HG03342 (cell line): ENCODE results near the gene PDGFRB.
"Not testable (repeated sequence)": the region's sequence is repeated elsewhere in the genome, so short reads cannot be mapped to it uniquely, and the experiment has no call there.

Source experiments
- ATAC-seq: cut with Tn5 transposase; IDR thresholded peaks from one replicate; pipeline ENCODE4 v1.9.1; 2021; ENCODE audit warnings: mild to moderate bottlenecking, moderate library complexity; ENCODE audit not compliant: unreplicated experiment

PDGFRB gene

DNA sequence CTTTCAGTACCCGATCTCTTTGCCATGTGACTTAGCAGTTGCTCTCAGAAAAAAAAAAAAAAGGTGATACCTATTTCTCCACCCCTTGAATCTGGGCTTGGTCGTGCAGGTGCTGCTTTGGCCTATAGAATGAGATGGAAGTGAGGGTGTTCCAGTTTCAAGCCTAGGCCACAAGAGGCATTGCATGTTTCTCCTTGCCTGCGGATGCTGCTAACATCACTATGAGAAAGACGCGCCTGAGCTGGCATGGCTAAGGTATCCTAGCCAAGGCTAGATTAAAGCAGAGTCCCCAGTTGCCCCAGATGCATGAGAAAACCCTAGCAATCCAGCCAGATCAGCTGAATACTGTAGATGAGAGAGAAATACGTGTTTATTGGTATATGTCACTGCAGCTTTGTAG lies 54.6 kb downstream of the PDGFRB start:
- ATAC-seq = no peak

DNA sequence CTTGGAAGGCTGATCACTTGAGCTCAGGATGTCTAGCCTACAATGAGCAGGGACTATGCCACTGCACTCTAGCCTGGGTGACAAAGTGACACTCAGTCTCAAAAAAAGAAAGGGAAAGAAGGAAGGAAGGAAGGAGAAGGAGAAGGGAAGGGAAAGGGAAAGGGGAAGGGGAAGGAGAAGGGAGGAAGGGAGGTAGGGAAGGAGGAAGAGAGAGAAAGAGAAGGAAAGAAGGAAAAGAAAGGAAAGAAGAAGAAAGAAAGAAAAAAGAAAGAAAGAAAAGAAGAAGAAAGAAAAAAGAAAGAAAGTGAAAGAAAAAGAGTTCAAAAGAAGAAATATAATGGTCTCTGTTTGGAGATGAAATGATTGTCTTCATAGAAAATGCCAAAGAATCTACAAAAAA lies 58.5 kb downstream of the PDGFRB start:
- ATAC-seq = no peak

DNA sequence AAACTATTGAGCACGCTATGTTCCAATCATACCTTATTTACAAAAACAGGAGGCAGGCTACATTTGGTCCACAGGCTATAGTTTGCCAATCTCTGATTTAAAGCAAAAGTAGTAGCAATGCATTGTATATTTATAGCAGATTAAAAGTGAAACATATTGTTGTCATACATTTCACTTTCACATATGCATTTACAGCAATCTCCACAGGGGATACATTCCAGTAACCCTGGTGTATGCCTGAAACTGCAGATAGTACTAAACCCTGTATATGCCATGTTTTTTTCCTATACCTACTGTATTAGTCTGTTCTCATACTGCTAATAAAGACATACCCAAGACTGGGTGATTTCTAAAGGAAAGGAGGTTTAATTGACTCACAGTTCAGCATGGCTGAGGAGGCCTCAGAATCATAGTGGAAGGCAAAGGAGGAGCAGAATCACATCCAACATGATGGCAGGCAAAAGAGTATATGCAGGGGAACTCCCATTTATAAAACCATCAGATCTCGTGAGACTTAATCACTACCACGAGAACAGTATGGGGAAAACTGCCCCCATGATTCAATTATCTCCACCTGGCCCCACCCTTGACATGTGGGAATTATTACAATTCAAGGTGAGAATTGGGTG lies 63.4 kb downstream of the PDGFRB start:
- ATAC-seq = no peak

DNA sequence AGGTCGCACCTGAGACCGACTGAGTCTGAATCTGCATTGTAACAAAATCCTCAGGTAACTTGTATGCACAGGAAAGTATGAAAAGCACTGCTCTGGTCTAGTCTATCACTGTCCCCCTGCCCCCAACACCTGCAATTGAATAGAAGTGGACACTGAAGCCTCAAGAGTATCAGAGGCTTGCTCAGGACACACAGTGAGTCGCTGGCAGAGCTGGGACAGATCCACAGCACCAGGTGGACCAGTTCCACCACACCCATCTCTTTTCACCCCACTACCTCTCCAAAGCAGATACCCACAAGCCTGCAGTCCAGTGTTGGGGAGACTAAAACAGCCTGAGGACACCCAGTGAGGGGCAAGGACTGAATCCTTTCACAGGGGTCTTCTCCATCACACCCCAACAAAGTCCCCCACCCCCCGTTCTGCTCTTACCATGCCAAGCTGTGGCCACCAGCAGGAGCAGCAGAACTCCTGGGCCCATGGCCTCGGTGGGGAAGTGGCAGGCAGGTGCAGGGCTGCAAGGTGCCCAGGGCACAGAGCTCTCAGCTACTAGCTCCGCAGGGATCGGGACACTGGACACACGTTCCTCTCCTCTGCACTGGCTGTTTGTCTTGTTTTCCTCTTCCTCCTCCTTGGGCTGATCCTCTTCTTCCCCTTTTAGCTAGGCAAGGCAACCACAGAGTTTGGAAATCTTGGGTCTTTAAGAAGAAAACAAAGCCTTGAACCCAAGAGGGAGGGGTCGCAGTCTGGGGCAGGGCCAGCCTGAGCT lies 69.5 kb downstream of the PDGFRB start, which contains the start of gene CSF1R:
Gene CSF1R (minus strand): TSS at position 605 of the 766 bp plus-strand sequence. CDS start 127 bp downstream, at position 478.
- ATAC-seq = no peak

DNA sequence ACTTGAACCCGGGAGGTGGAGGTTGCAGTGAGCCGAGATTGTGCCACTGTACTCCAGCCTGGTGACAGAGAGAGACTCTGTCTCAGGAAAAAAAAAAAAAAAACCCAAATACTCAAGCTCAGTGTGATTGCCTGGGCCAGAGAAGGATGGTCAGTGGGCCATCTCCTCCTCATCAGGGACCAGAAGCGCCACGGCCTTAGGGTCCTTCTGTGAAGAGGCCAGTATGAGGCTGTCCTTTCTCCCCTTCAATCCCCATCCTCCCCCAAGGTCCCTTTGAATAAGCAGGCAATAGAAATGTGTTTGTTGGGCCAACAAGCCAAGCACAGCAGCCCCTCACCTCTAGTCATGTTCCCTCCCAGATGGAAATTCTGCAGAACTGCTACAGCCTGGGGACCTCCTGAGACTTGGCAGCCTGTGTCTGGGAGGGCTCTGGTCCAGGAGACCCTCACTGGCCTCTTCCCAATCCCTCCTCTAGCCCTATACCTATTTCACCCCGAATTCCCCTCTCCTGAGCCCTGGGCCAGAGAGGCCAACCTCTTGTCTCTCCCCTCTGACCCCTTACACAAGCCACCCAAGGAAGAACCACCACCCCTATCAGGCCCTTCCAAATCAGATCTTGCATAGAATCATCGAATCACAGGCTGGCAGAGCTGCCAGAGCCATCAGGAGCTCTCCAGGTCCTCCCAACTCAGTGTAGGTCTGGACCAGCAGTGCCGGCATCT lies 70.3 kb downstream of the PDGFRB start:
- ATAC-seq = no peak

DNA sequence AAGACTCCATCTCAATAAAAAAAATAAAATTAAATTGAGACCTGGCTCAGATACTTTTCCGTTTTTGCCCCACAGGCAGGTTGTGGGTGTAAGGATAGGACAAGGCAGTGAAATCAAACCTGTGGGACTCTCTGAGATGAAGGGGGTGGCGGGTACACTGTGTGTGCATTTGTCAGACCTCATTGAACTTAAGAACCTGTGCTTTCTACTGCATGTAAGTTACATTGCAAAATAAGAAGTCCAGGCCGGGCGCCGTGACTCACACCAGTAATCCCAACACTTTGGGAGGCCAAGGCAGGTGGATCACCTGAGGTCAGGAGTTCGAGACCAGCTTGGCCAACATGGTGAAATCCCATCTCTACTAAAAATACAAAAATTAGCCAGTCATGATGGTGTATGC lies 70.9 kb downstream of the PDGFRB start:
- ATAC-seq = not testable (repeated sequence)

DNA sequence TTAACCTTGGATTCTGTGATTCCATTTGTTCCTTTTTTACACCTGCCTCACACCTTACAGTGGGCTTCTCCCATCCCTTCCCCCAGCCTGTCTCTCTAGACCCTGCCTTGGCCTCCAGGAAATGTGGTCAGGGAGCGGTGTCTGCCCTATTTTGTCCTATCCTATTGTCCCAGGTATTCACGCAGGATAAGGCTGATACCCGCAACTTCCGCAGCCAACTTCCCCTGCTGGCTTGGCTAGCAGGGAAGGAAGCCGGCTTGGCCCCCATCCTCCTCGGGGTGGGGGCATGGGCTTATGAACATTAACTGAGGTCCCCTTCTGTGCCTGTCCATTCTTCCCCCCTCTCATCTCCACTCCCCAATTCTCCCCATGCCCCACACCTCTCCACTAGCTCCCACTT lies 72.8 kb downstream of the PDGFRB start:
- ATAC-seq = no peak

DNA sequence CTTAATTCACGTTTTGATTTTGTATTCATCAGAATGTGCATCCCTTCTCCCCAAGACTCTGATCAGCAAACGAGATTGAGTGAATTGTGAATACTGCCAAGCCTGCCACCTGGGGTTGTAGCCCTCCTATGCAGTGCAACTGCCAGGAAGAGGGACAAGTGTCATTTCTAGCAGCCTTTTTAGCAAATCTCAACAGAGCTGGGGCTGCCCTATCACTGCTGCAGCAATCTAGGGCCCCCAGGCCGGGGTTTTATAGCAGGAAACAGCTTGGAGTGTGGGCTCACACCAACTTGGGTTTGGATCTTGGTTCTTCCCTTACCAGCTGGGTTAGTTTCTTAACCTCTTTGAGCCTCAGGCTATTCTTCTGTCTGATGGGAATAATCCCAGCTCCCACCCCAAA lies 73.3 kb downstream of the PDGFRB start:
- ATAC-seq = peak; percentile 17

DNA sequence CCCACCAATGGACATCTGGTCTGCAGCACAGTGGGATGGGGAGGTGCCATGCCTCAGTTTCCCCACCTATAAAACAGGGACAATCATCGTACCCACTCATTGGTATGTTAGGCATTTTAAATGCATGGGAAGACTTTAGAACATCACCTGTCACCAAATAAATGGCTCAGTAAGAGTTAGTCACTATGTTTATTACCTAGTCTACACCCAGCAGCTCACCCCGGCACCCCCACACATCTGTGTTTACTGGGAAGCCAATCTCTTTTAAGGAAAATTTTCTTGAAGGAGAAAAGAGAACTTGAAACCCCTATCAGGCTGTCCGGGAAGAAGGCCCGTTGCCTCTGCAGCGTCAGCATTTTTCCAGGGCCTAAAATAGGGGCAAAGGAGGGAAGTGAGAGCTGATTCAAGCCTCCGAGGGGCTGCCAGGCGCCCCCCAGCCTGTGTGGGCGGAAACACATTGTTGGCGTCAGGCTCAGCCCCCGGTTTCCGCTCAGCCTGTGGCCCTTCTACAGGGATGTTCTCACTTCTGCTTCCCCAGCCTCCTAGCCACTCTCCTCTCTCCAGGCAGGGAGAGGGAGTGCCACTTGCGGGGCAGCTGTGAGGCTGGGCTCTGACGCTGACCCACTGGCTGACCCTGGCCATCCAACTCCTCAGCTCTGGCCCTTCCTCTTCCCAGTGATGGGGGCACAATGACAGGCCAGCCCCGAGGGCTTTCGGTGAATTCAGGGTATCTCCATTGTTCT lies 73.9 kb downstream of the PDGFRB start:
- peak; percentile 86 for ATAC-seq

DNA sequence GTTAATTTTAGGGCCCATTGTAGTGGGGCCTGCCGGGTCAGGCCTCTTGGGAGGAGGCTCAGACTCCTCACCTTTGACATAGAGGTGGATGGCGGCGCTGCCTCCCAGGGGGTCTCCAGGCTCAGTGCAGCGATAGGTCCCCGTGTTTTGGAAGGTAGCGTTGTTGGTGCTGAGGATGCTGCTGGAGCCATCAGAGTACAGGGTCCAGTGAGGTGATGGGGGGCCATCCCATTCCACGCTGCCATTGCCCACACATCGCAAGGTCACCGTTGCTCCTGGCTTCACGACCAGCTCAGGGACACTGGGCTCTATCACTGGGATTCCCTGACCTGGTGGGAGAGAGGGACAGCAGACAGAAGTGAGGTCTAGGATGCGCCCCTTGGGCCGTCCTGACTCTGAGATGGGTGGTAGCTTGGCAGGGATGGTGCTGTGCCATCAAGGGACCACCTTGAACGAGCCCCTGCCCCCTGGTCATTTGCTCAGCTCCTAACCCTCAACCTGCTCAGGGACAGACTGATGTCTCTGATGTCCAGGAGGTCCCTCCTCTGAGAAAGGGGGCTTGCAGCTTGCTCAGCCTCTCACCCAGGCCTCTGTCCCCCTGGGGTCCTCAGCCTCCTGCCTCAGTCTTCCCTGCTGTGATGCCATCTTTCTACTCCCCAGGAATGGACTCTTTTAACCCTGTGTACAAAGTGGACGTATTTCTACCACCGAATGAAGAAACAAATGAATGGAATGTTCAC lies 74.8 kb downstream of the PDGFRB start:
- no peak for ATAC-seq

DNA sequence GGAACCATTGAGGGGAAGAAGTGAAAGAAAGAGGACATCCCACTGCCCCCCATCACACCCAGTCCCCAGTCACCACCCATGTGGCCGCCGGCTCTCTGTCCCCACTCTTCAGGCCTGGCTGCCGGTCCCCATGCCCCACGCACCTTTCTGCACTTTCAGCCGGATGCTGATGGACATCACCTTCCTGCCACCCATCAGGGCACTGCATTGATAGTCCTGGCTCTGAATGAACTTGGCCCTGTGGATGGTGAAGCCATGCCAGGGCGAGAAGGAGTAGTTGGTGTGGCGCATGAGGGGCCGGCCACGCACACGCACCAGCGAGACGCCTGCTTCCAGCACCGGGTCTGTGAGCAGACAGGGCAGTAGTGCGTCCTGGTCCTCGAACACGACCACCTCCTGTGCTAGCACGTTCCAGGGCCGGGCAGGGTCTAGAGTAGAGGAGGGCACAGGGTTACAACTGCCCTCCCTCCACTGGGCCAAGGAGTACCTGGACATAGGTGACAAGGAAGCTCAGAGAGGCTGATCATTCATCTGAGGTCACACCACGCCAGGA lies 75.7 kb downstream of the PDGFRB start:
- ATAC-seq = no peak

DNA sequence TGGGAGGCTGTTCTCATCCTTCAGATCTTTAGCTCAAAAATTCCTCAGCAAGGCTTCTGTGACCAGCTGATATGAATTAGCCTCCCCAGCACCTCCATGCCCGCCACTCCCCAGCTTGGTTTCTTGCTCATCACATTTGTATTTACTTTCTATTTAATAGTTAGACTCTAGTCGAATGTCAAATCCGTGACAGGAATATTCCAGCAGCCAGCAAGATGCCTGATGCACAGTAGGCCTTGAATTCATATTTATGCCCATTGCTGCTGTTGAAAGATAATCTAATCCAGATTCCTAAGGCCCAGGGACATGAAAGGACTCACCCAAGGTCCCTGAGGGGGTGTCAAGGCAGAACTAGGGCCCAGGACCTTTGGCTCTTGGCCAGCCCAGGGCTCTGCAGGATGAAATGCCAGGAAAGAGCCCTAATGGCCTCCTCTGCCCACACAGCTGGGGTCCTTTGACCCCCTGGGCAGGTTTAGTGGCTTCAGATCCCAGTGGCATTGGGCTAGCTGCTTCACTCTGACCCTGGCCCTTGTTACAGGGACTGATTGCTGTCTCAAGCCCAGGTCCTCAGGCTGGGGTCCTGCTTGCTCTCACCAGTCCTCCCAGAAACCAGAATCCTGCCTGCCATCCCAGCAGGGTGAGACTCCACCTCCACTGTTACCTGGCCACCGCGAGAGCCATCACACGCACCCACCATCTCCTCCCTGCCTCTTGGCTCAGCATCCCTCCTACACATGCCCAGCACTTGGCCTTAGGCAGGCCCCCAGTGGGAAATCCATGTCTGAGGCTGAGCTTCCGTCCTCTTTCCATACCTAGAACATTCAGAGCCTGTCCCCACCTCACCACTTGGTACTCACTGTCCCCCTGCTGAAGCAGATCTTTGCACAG lies 76.6 kb downstream of the PDGFRB start:
- ATAC-seq = no peak

DNA sequence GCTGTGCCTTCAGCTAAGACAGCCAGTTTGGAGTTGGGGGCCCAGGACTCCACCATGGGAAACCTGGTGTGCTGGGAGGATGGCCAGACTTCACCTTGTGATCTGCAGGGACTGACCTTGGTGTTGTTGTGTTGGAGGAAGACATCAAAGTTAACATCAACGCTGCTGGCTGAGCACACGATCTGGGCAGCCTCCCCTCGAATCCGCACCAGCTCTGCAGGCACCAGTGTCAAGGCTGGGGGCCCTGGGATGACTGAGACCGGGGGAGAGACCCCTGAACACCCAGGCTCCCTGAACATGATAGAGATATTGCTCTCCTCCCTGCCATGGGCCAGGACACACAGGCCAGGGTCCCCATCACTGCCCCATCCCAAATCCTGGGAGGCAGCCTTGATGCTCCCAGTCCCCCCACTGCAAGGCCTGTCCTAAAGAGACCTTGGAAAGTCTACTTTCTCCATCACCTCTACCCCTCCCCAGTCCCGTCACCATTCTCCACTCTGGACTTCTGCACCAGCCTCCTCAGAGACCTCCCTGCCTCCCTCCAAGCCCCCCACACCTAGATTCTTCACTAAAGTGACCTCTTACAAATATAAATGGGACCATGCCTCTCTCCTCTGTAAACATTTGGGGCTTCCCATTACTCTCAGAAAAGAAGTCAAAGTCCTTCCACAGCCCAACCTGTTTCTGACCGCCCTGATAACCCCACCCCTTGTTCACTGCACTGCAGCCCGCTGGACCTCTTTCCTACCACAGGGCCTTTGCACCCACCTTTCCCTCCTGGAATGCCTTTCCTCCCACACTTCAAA lies 77.4 kb downstream of the PDGFRB start:
- no peak for ATAC-seq

DNA sequence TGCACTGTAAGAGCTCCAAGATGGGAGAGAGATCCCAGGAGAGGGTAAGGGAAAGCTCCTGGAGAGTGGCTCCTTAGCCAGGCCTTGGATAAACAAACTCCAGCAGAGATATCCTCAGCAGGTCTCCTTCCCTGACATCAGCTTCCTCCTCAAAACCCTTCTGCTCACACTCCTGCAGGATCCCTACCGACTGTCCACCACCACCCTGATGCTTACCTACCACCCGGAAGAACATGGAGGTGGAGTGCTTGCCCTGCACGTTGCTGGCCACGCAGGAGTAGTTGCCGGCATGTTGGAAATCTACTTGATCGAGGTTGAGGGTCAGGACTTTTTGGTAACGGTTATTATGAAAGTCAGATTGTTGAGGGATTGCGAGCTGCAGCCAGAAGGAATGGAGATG lies 78.6 kb downstream of the PDGFRB start:
- ATAC-seq = no peak

DNA sequence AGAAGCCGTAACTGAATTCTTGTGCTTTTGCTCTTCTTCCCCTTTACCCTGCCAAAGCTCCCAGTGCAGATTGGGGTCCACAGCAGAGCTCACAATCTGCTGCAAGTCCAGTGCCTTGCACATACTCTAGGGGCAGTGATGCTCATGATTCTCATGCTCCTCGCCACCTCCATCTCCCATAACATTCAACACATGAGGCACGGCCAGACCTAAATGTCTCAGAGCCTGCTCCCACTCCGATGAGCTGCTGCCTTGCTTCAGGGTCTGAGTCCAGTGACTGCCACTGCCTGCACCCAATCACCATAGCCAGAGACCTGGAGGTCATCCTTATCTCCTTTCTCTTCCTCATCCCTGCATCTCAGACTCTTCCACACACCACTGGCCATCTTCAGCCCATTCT lies 79.8 kb downstream of the PDGFRB start:
- no peak for ATAC-seq

DNA sequence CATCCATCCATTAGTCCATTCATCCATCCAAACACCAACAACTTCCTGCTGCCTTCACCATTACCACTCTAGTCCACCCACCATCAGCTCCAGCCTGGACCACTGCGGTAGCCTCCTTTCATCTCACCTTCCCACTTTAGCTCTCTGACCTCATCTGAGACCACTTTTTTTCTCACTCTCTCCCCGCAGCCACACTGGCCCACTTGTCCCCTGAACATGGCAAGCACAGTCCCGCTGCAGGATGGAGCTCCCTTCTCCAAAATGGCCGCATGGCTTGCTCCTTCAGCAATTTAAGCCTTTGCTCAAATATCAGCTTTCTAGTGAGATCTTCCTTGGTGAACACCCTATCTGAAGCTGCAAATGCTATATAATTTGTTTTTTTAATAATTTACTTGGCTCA lies 80.4 kb downstream of the PDGFRB start:
- ATAC-seq = no peak

DNA sequence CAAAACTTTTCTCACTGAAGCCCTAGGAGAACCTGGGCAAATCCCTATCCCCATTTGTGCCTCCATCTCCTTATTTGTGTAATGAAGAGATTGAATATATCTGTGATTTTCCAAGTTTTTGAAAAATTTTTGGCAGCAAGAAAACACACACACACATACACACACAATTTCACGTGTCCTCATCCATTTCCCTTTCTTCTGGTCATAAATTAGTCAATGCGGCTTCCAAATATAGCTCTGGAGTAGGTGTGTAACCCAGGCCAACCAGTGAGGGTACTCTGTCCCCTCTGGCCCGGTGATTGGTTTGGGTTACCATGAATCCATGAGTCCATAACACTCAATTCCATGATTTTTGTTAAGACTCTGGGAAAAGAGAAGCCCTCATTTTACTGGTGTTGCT lies 82.0 kb downstream of the PDGFRB start:
- ATAC-seq = no peak

DNA sequence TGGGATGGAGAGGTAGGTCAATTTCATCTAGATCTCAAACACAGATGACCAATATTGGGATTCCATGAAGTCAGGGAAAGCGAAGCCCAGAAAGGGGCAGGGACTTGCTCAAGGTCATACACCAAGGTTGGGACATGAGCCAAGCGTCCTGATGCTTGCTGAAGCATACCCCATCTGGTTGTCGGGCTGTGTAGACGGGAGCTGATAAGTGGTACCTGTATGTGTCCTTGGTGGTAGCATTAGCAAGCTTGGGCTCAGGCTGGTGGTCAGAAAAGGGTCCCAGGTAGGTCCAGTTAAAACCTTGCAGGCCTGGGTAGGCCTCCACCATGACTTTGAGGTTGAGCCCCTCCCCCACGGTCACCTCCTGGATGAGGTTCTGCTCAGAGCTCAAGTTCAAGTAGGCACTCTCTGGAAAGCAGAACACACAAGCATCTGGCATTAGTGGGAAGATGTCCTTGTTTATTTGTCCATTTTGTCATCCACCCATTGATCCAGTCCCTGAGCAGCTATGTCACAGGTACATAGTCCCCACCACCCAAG lies 82.5 kb downstream of the PDGFRB start:
- ATAC-seq = no peak
